ENCODE measurements around the gene PRPF19. TPM values are rescaled to one million over a fixed set of nuclear protein-coding genes. Genes with fewer than 3 reads are reported as not detected.

Gene PRPF19
- total RNA-seq = 50.1 and 72.1 TPM in 2 replicates

DNA sequence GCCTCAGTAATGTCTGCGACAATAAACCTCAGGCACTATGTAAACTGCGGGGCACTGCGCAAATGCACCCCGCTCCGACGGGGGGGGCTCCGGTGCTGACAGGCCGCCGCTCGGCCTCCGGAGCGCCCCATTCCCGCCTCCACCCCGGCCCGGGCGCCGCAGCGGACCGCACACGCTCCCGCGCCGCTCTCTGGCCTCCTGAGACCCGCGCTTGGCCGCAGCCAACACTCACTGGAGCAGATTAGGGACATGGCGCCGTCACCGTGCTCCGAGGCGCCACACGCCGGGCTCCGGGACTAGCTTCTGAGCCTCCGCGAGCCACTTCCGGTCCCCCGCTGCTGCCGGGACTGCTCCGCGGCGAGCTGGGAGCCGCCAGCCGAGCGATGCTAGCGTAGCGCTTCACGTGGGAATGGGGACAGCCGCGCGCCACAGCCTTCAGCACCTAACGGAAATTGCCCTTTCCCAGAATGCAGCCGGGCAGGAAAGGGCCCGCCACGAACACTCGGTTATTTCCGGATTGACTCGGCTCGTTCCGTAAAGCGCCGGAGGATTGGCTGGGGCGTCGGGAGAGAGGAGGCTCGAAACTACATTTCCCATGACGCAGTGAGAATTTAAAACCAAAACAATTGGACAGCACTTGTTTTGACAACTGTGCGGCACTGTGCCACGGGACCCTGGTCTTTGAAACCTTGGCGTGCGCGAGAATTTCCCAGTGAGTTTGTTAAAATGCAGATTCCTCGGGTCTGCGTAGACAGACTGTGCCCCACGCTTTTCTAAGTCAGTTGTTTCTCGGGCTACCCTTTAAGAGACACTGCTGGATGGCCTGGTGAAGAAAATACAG lies at the start of gene PRPF19:
PRPF19 (minus strand) TSS at position 454 of the 841 bp plus-strand sequence; CDS start at position 251, 203 bp downstream.

DNA sequence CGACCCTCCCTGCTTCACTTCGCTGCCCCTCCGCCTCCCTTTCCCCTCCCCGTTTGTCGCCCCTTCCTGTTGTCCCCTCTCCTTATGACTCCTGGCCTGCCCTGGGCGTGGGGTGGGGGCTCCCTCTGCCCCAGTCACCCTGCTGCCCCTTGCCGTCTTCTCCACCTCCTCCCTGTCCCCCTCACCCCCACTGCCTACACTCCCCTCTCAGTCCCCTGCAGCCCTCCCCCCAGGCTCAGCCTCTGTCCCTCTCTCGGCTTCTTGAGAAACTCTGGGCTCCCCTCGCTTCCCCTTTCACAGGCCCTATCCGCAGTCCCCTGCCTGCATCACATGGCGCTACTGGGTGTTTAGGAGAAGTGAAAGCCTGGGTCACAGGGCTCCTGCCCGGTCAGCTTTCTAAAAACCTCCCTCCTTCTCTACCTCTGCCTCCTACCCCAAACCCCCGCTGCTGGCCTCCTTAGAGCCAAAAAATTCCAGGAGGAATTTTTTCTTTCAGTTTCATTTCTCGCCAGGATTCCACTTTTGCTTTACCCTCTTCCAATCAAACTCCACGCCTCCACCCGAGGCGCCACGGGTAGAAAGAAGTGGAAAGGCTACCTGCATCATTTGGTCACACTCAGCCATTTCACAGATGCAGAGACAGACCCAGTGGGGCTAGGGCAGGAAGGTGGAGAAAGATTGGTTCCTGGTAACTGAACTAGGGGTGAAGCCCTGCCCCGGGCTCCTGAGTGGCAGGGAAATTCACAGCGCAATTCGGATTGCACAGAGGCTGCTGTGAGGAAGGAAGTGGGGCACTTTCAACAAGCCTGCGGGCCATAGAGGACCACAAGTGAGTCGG lies 45.7 kb upstream of the PRPF19 start, which contains the start of gene SLC15A3:
SLC15A3 (minus strand) TSS at position 273 of the 838 bp plus-strand sequence. CDS start 625 bp downstream, outside the sequence.

DNA sequence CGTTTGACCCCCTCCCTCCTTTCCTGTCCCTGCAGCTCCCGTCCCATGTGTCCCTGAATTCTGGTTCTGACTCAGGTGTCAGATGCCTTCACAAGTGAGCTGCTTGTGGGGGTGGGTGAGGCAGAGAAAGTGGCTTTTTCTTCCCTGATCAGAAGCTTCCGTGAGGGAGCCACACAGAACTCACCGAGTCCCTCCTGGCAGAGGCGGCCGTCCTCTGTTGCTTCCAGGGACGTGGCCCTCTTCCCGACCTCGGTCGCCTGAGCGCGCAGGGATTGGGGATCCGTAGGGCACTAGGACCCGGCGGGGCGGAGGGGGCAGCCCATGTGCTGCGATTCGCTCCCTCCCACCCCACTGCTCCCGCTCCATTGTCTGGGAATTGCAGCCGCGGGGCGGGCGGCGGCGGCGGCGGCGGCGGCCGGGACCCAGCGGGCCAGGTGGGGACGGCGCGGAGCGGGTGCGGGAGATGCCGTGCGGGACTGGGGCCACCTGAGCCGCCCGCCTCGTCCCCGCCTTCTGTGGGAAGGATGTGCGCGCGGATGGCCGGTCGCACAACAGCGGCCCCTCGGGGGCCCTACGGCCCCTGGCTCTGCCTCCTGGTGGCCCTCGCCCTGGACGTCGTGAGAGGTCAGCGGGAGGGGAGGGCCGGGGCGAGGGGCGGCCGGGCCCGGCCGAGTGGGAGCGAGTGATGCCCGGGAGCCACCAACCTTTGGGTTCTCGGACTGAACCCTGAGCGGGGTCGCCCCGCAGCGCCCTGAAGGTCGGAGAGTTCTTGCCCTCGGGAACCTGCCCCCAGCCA lies 17.9 kb upstream of the PRPF19 start, which contains the start of gene TMEM132A:
TMEM132A (plus strand) TSS at position 351 of the 796 bp plus-strand sequence; CDS start at position 525, 174 bp downstream.

DNA sequence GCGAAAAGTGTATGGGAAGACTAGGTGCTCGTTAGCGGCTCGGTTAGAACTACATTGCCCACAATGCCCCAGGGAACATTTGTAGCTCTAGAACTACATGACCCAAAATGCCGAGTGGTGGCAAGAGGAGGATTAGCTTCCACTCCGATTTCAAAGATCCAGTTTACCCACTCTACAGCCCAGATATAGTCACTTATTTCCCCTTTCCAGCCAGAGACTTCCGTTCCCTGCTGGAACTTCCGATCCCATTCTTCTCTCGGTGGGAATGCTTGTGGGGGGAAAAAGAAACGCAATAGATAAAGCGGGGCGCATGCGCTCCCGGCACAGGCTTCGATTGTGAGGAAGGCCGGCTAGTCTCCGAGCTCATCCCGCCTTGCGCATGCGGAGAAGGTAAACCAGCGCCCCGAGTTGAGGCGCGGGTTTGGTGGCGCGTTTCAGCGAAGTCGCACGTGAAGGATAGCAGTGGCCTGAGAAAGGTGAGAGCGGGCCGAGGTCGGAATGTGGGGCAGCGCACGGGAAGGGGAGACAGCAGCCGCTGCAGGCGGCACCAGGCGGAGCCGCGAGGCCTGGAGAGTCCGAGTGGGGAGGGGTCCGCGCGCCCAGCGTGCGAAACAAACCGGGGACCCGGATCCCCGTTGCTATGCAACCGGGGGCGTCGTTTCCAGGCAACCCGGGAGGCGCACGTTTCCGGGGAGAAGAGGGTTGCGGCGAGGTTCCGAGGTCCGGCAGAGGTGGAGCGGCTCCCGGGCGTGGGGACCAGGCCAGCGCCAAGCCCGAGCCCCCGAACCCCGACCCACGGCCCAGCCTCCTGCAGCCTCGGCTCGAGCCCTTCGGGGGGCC lies 7.6 kb upstream of the PRPF19 start, which contains the start of gene TMEM109:
TMEM109 (plus strand) TSS at position 366 of the 840 bp plus-strand sequence. CDS start 5,536 bp downstream, outside the sequence.

DNA sequence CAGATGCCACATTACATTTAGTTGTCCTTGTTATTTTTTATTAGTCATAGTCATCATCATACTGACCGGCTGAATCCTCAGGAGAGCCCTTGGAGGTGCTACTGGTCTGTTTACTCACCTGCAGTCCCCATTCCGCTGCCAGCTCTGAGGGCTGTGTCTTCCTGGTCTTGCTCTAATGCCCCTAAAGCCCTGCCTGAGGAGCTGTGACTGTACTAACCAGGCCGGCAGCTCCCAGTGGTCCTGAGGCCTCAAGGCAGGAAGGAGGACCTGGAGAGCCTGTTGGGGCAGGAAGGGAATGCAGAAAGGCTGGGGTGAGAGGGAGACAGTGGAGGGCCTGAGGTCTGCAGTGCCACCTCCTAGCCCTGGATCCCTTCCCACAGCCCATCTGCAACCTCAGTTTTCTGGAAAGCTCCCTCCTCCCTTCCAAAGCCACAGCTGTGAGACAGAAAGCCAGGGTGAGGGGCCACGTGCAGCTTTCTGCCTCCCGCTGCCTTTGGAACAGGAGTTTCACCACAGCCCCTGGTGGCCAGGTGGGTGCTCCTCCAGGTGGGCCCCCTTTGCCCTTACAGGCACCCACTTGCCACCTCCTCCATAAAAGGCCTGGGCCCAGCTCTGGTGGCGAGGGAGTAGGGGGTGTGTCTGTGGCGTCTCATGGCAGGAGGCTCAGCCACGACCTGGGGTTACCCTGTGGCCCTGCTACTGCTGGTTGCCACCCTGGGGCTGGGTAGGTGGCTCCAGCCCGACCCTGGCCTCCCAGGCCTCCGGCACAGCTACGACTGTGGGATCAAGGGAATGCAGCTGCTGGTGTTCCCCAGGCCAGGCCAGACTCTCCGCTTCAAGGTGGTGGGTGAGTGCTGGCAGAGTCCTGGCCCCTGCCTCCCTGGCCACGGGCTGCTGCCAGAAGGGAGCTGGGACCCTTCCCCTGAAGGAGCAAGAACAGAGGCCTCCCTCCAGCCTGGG lies 39.2 kb downstream of the PRPF19 start, which contains the start of gene ZP1:
ZP1 (plus strand) TSS at position 632 of the 960 bp plus-strand sequence; CDS start at position 652, 20 bp downstream.

DNA sequence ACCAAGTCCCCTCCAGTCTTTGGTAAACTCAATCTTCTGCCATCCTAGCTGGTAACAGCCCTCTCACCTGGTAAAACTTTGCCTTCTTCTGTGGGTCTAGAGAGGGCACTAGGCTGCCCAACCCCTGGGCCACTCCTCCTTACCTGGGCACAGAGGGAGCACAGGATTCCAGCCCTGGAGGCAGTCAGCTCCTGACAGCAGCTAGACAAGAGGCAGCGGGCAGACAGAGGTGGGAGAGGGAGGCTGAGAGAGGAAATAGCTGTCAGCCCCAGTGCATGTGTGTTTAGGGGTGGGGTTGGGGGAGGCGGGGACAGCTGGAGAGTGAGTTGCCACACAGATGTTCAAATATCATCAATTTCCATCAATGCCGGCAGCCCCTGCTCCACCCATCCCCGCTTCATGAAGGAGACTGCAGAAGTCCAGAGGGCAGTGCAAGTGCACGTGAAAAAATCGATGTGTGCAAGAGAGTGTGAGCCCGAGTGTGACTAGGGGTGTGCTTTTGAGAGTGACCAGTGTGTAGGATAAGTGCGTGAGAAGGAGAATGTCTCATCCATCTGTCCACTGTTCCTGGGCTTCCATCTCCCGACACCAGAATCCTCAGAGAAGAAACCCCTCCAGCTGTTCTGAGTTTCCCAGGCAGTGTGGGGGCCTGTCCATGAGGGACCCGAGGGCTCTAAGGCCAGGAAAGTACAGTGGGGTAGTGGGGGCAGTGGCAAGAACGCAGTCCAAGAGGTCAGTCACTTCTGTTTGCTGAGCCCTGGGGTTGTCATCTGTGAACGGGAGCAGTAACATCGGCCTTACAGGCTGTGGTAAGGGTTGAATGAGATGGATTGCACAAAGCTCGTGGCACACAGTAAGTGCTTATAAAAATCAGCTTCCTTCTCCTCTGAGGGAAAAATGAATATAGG lies 50.4 kb downstream of the PRPF19 start, which contains the start of gene PTGDR2:
PTGDR2 (minus strand) TSS at position 225 of the 908 bp plus-strand sequence. CDS start 2,228 bp downstream, outside the sequence.

DNA sequence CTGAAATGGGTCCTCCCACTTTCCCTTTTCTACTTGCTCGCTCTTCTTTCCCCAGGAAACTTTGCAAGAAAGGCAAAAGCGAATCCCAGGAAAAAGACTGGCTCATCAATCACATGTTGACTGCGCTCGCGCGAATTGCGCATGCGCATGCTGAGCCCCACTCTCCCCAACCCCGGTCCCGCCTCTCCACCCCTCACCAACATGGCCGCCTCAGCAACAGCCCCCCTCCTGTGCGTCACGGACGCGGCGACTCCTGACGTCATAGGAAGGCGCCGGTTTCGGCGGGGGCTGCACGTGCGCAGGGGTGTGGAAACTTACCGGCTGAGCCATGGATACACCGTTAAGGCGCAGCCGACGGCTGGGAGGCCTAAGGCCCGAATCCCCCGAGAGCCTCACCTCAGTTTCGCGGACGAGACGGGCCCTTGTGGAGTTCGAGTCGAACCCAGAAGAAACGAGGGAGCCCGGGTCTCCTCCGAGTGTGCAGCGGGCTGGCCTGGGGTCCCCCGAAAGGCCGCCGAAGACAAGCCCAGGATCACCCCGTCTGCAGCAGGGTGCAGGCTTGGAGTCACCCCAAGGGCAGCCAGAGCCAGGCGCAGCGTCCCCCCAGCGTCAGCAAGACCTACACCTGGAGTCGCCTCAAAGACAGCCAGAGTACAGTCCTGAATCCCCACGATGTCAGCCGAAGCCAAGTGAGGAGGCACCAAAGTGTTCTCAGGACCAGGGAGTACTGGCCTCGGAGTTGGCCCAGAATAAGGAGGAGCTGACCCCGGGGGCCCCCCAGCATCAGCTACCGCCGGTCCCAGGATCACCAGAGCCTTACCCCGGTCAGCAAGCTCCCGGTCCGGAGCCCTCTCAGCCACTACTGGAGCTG lies 64.4 kb downstream of the PRPF19 start, which contains the start of gene CCDC86:
CCDC86 (plus strand) TSS at position 317 of the 871 bp plus-strand sequence; CDS start at position 329, 12 bp downstream.

Other genes with a start within 250 kb of the PRPF19 start
- gene MS4A8, start 207.0 kb downstream of the PRPF19 start, total RNA-seq = not detected in 2 replicates
- not detected in 2 replicates for gene MS4A18, start 181.9 kb downstream of the PRPF19 start, total RNA-seq
- gene MS4A15, start 149.7 kb downstream of the PRPF19 start, total RNA-seq = not detected in 2 replicates
- not detected in 2 replicates for gene MS4A10, start 121.3 kb downstream of the PRPF19 start, total RNA-seq
- 13.9 and 16.2 TPM in 2 replicates for gene CCDC86, start 64.5 kb downstream of the PRPF19 start, total RNA-seq
- under 0.01 TPM in 1 of 2 replicates, not detected in the other for gene PTGDR2, start 50.6 kb downstream of the PRPF19 start, total RNA-seq
- gene ZP1, start 39.0 kb downstream of the PRPF19 start, total RNA-seq = not detected in 2 replicates
- 60.6 and 62.5 TPM in 2 replicates for gene TMEM109, start 7.6 kb upstream of the PRPF19 start, total RNA-seq
- 74.9 and 87.1 TPM in 2 replicates for gene TMEM132A, start 17.9 kb upstream of the PRPF19 start, total RNA-seq
- gene SLC15A3, start 45.6 kb upstream of the PRPF19 start, total RNA-seq = 2.6 and 8.7 TPM in 2 replicates
- gene CD6, start 65.1 kb upstream of the PRPF19 start, total RNA-seq = not detected in 2 replicates
- gene CD5, start 195.9 kb upstream of the PRPF19 start, total RNA-seq = not detected in 2 replicates